Stimulated activated naive CD8-positive, alpha-beta T cell treated with anti-CD3 and anti-CD28 coated beads, Interleukin-15, Interleukin-2, amounts not matched to agents 100 ng/mL and 50 ng/mL, for 24 hours (primary cell): Measurements from ENCODE around the gene DNAJC8.
A peak's percentile ranks its signal among the peaks of the same experiment; 100 is the strongest.

Experiments used
- H3K27ac Mint-ChIP-seq: one replicate; pipeline ENCODE4 v1.8.0; 2021; ENCODE audit warnings: mild to moderate bottlenecking, mixed read lengths
- H3K27me3 Mint-ChIP-seq: one replicate; pipeline ENCODE4 v1.8.0; 2021; ENCODE audit warnings: mixed read lengths
- H3K36me3 Mint-ChIP-seq: one replicate; pipeline ENCODE4 v1.8.0; 2021; ENCODE audit warnings: low read depth, mixed read lengths
- H3K4me1 Mint-ChIP-seq: one replicate; pipeline ENCODE4 v1.8.0; 2021; ENCODE audit warnings: low read depth, mixed read lengths
- H3K4me3 Mint-ChIP-seq: one replicate; pipeline ENCODE4 v1.8.0; 2021; ENCODE audit warnings: mild to moderate bottlenecking, mixed read lengths
- H3K9me3 Mint-ChIP-seq: one replicate; pipeline ENCODE4 v1.8.0; 2021; ENCODE audit warnings: mixed read lengths

The DNAJC8 gene

GRCh38 chr1:28232558-28233263 is at the start of gene DNAJC8:
DNAJC8 (minus strand) TSS chr1:28233029; CDS start chr1:28232998, 31 bp downstream.
- Mint-ChIP-seq H3K4me1 (peaks cover 34% of the 10 kb centered on the region), H3K4me3 (peak within 1 kb of the TSS; percentile 98), H3K9me3 (no peaks in the 10 kb centered on the region), H3K36me3 (peaks cover 24% of the 10 kb centered on the region), H3K27me3 (no peaks in the 10 kb centered on the region), H3K27ac (peak within 1 kb of the TSS; percentile 97)

- Mint-ChIP-seq H3K4me3 (no peak overlapping the region), H3K36me3 (peaks cover 48% of the 10 kb centered on the region), H3K4me1 (no peaks in the 10 kb centered on the region), H3K27me3 (no peaks in the 10 kb centered on the region), H3K27ac (no peak overlapping the region), H3K9me3 (no peaks in the 10 kb centered on the region)
These were observed 49.0 kb upstream of the DNAJC8 start for GRCh38 chr1:28281608-28282425.

- no peaks in the 10 kb centered on the region for H3K9me3 Mint-ChIP-seq
- no peaks in the 10 kb centered on the region for H3K27me3 Mint-ChIP-seq
- no peak overlapping the region for H3K4me3 Mint-ChIP-seq
- H3K4me1 Mint-ChIP-seq, result no peaks in the 10 kb centered on the region
- H3K36me3 Mint-ChIP-seq, result peaks cover 48% of the 10 kb centered on the region
- no peak overlapping the region for H3K27ac Mint-ChIP-seq
These were observed 48.1 kb upstream of the DNAJC8 start for GRCh38 chr1:28280977-28281381.

GRCh38 chr1:28280501-28280900 is 47.7 kb upstream of the DNAJC8 start:
- no peaks in the 10 kb centered on the region for H3K9me3 Mint-ChIP-seq
- no peak overlapping the region for H3K4me3 Mint-ChIP-seq
- no peak overlapping the region for H3K27ac Mint-ChIP-seq
- no peaks in the 10 kb centered on the region for H3K27me3 Mint-ChIP-seq
- peaks cover 48% of the 10 kb centered on the region for H3K36me3 Mint-ChIP-seq
- H3K4me1 Mint-ChIP-seq, result no peaks in the 10 kb centered on the region

- H3K27me3 Mint-ChIP-seq, result no peaks in the 10 kb centered on the region
- H3K27ac Mint-ChIP-seq, result no peak overlapping the region
- no peaks in the 10 kb centered on the region for H3K4me1 Mint-ChIP-seq
- H3K9me3 Mint-ChIP-seq, result no peaks in the 10 kb centered on the region
- H3K36me3 Mint-ChIP-seq, result peaks cover 54% of the 10 kb centered on the region
- H3K4me3 Mint-ChIP-seq, result no peak overlapping the region
These were observed 46.9 kb upstream of the DNAJC8 start for GRCh38 chr1:28279721-28280120.

- no peaks in the 10 kb centered on the region for H3K27me3 Mint-ChIP-seq
- no peaks in the 10 kb centered on the region for H3K4me1 Mint-ChIP-seq
- H3K36me3 Mint-ChIP-seq, result peaks cover 54% of the 10 kb centered on the region
- H3K9me3 Mint-ChIP-seq, result no peaks in the 10 kb centered on the region
- no peak overlapping the region for H3K4me3 Mint-ChIP-seq
- no peak overlapping the region for H3K27ac Mint-ChIP-seq
These were observed 45.9 kb upstream of the DNAJC8 start for GRCh38 chr1:28278763-28279162.

GRCh38 chr1:28273216-28273860 is 40.5 kb upstream of the DNAJC8 start:
- Mint-ChIP-seq H3K27me3 (no peaks in the 10 kb centered on the region), H3K4me3 (no peak overlapping the region), H3K4me1 (no peaks in the 10 kb centered on the region), H3K27ac (no peak overlapping the region), H3K9me3 (no peaks in the 10 kb centered on the region), H3K36me3 (peaks cover 28% of the 10 kb centered on the region)

- no peaks in the 10 kb centered on the region for H3K27me3 Mint-ChIP-seq
- H3K36me3 Mint-ChIP-seq, result peaks cover 19% of the 10 kb centered on the region
- no peaks in the 10 kb centered on the region for H3K9me3 Mint-ChIP-seq
- H3K4me3 Mint-ChIP-seq, result no peak overlapping the region
- no peaks in the 10 kb centered on the region for H3K4me1 Mint-ChIP-seq
- no peak overlapping the region for H3K27ac Mint-ChIP-seq
These were observed 39.5 kb upstream of the DNAJC8 start for GRCh38 chr1:28272215-28272852.

- H3K27me3 Mint-ChIP-seq, result no peaks in the 10 kb centered on the region
These were observed 36.7 kb upstream of the DNAJC8 start for GRCh38 chr1:28269529-28269928.

GRCh38 chr1:28267633-28268032 is 34.8 kb upstream of the DNAJC8 start:
- Mint-ChIP-seq H3K4me1 (peaks cover 6% of the 10 kb centered on the region), H3K27me3 (no peaks in the 10 kb centered on the region), H3K9me3 (no peaks in the 10 kb centered on the region), H3K4me3 (no peak overlapping the region), H3K36me3 (peaks cover 12% of the 10 kb centered on the region), H3K27ac (no peak overlapping the region)

More at GRCh38 chr1:28269529-28269928, 36.7 kb upstream of the DNAJC8 start:
- Mint-ChIP-seq H3K9me3 (no peaks in the 10 kb centered on the region), H3K4me3 (no peak overlapping the region), H3K27ac (no peak overlapping the region), H3K36me3 (peaks cover 12% of the 10 kb centered on the region), H3K4me1 (no peaks in the 10 kb centered on the region)

- Mint-ChIP-seq H3K4me3 (no peak overlapping the region), H3K27me3 (no peaks in the 10 kb centered on the region), H3K9me3 (no peaks in the 10 kb centered on the region), H3K36me3 (peaks cover 11% of the 10 kb centered on the region), H3K27ac (no peak overlapping the region), H3K4me1 (peaks cover 9% of the 10 kb centered on the region)
These were observed 34.1 kb upstream of the DNAJC8 start for GRCh38 chr1:28266920-28267322.

- H3K4me1 Mint-ChIP-seq, result peaks cover 23% of the 10 kb centered on the region
These were observed 32.7 kb upstream of the DNAJC8 start for GRCh38 chr1:28265577-28265976.

GRCh38 chr1:28264897-28265296 is 32.1 kb upstream of the DNAJC8 start:
- Mint-ChIP-seq H3K4me1 (peaks cover 23% of the 10 kb centered on the region), H3K36me3 (peaks cover 13% of the 10 kb centered on the region), H3K27ac (no peak overlapping the region), H3K9me3 (no peaks in the 10 kb centered on the region), H3K27me3 (no peaks in the 10 kb centered on the region), H3K4me3 (no peak overlapping the region)

More at GRCh38 chr1:28265577-28265976, 32.7 kb upstream of the DNAJC8 start:
- H3K4me3 Mint-ChIP-seq, result no peak overlapping the region
- no peaks in the 10 kb centered on the region for H3K9me3 Mint-ChIP-seq
- H3K27ac Mint-ChIP-seq, result no peak overlapping the region
- H3K36me3 Mint-ChIP-seq, result peaks cover 17% of the 10 kb centered on the region
- H3K27me3 Mint-ChIP-seq, result no peaks in the 10 kb centered on the region

- H3K4me3 Mint-ChIP-seq, result peak overlapping the region; percentile 78
- H3K9me3 Mint-ChIP-seq, result no peaks in the 10 kb centered on the region
- peak overlapping the region; percentile 61 for H3K27ac Mint-ChIP-seq
- peaks cover 49% of the 10 kb centered on the region for H3K4me1 Mint-ChIP-seq
- H3K36me3 Mint-ChIP-seq, result peaks cover 8% of the 10 kb centered on the region
- no peaks in the 10 kb centered on the region for H3K27me3 Mint-ChIP-seq
These were observed 28.0 kb upstream of the DNAJC8 start for GRCh38 chr1:28260803-28261174.
